Stimulated activated memory B cell treated with anti-CD40 and anti-IgM and Interleukin-4, amounts not matched to agents 10 μg/mL and 1 μg/mL and 100 μg/mL, for 72 hours (primary cell): Measurements from ENCODE around the gene AGBL1.

ENCODE experiments used
- ATAC-seq: fragments of 150-1000 bp; cut with Tn5 transposase; 2 replicates; pipeline ENCODE4 v1.10.0; 2021
- H3K27ac Mint-ChIP-seq: one replicate; pipeline ENCODE4 v1.8.0; 2022; ENCODE audit warnings: mild to moderate bottlenecking, mixed read lengths
- H3K27me3 Mint-ChIP-seq: one replicate; pipeline ENCODE4 v1.8.0; 2022; ENCODE audit warnings: mixed read lengths
- H3K36me3 Mint-ChIP-seq: one replicate; pipeline ENCODE4 v1.8.0; 2022; ENCODE audit warnings: mixed read lengths
- H3K4me1 Mint-ChIP-seq: one replicate; pipeline ENCODE4 v1.8.0; 2022; ENCODE audit warnings: mixed read lengths
- H3K4me3 Mint-ChIP-seq: one replicate; pipeline ENCODE4 v1.8.0; 2022; ENCODE audit warnings: mild to moderate bottlenecking, moderate library complexity, mixed read lengths
- H3K9me3 Mint-ChIP-seq: one replicate; pipeline ENCODE4 v1.8.0; 2022; ENCODE audit warnings: mixed read lengths

The AGBL1 gene

DNA sequence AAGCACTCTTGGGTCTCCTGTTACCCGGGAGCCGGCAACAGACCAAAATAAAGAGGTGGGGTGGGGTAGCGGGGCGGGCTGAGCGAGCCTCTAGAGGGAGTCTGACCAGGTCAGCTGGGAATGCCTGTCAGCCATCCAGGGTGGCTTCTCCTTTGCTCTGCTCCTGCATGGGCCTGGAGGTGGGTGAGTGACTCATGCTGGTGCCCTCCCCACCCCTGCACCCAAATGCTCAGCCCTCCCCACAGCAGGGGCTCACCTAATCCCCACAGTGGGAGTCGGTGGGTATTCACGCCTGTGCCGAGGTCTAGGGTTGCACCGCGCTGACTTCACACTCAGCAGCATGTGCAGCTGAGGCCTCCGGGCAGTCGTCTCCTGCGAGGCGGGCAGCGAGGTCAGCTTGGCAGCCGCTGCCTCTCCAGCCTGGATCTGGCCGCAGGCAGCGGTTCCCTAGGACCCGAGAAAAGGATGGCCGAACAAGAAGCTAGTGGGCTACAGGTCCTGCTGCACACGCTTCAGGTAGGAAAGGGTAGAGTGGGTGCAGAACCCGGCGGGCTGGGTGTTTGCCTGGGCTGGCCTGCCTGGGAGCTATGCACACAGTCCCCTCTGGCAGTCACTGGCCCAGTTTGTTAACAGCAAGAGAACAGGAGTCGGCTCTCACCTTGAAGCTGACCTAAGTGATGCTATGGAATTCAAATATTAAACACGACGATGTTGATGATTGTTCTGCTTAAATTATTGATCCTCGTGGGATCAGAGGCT, at the start of gene AGBL1:
TSS of gene AGBL1 (plus strand) at position 364 of the 759 bp plus-strand sequence.
- H3K4me3 Mint-ChIP-seq = no peak within 1 kb of the TSS
- ATAC-seq = no peak
- H3K27me3 Mint-ChIP-seq = no peaks in the 10 kb centered on the region
- H3K27ac Mint-ChIP-seq = no peak within 1 kb of the TSS
- H3K36me3 Mint-ChIP-seq = no peaks in the 10 kb centered on the region
- H3K4me1 Mint-ChIP-seq = no peaks in the 10 kb centered on the region
- no peaks in the 10 kb centered on the region for H3K9me3 Mint-ChIP-seq

DNA sequence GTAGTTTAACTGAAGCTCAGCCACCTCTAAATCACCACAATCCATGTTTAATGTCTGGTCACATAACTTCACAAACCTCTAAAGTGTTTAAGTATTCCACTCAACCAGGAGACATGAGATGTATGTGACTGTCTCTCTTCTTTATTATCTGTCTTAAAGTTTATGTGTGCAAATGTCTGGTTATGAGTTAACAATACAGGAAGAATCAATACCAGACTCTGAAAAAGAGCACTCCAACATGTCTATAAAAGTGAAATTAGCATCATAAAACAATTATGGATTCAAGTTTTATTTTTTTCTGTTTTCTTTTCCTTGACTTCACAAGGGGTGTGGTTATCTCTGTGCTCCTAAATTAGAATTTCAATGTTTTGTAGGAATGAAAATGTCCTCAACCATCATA, 44.8 kb upstream of the AGBL1 start:
- Mint-ChIP-seq H3K4me3 (no peak overlapping the region), H3K9me3 (no peaks in the 10 kb centered on the region), H3K36me3 (no peaks in the 10 kb centered on the region), H3K27ac (no peak overlapping the region), H3K27me3 (peaks cover 4% of the 10 kb centered on the region), H3K4me1 (no peaks in the 10 kb centered on the region)
- no peak for ATAC-seq

DNA sequence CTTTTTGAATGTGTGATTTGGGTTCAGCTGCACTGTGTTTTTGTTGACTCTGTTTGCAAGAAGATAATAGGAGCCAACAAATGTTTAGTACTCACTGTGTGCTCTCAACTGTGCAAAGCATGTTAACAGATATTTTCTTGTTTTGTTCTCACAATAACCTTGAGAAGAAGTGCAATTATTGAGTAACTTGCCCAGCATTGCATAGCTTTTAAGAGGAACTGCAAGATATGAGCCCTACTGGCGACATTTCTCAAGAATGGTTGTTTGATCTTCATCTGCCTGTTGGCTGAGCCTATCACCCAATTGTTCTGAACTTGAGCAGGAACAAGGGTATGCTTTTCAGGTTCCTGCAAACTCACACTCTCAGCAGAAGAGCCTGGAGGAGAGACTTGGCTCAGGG, 43.4 kb upstream of the AGBL1 start:
- Mint-ChIP-seq H3K4me1 (no peaks in the 10 kb centered on the region), H3K9me3 (no peaks in the 10 kb centered on the region), H3K4me3 (no peak overlapping the region), H3K36me3 (no peaks in the 10 kb centered on the region), H3K27ac (no peak overlapping the region), H3K27me3 (peaks cover 10% of the 10 kb centered on the region)
- no peak for ATAC-seq

- Mint-ChIP-seq H3K27me3 (peaks cover 19% of the 10 kb centered on the region), H3K9me3 (no peaks in the 10 kb centered on the region)
These were observed 41.2 kb upstream of the AGBL1 start for GRCh38 chr15:86038491-86038890.

GRCh38 chr15:86040356-86041033, 39.2 kb upstream of the AGBL1 start:
- Mint-ChIP-seq H3K4me3 (no peak overlapping the region), H3K27me3 (peaks cover 19% of the 10 kb centered on the region), H3K36me3 (no peaks in the 10 kb centered on the region), H3K9me3 (no peaks in the 10 kb centered on the region), H3K4me1 (no peaks in the 10 kb centered on the region), H3K27ac (no peak overlapping the region)
- no peak for ATAC-seq

More at GRCh38 chr15:86038491-86038890, 41.2 kb upstream of the AGBL1 start:
- H3K4me3 Mint-ChIP-seq = no peak overlapping the region
- no peaks in the 10 kb centered on the region for H3K4me1 Mint-ChIP-seq
- no peak overlapping the region for H3K27ac Mint-ChIP-seq
- H3K36me3 Mint-ChIP-seq = no peaks in the 10 kb centered on the region
- no peak for ATAC-seq

- no peaks in the 10 kb centered on the region for H3K36me3 Mint-ChIP-seq
These were observed 38.3 kb upstream of the AGBL1 start for GRCh38 chr15:86041399-86041798.

GRCh38 chr15:86042226-86042625, 37.4 kb upstream of the AGBL1 start:
- Mint-ChIP-seq H3K4me1 (no peaks in the 10 kb centered on the region), H3K36me3 (no peaks in the 10 kb centered on the region), H3K27me3 (peaks cover 19% of the 10 kb centered on the region), H3K27ac (no peak overlapping the region), H3K4me3 (no peak overlapping the region), H3K9me3 (no peaks in the 10 kb centered on the region)
- ATAC-seq = no peak

More at GRCh38 chr15:86041399-86041798, 38.3 kb upstream of the AGBL1 start:
- H3K4me1 Mint-ChIP-seq = no peaks in the 10 kb centered on the region
- no peaks in the 10 kb centered on the region for H3K9me3 Mint-ChIP-seq
- H3K27me3 Mint-ChIP-seq = peaks cover 19% of the 10 kb centered on the region
- no peak overlapping the region for H3K27ac Mint-ChIP-seq
- H3K4me3 Mint-ChIP-seq = no peak overlapping the region
- no peak for ATAC-seq

DNA sequence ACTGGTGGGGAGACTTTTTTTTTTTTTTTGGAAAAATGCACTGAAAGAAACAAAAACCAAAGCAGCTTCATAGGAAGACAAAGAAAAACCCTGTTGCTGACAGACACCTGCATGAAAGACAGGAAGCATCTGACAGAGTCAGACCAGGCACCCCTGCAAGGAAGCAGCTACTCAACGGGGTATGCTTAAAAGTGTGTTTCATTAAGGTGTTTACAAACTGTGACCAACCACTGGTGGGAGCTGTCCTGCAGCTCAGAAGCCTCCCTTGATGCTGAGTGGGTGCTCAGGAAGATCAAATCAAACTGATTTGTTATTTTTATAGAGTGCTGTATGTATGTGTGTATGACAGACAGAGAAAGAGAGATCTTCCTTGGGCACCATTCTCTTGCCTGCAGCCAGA, 34.7 kb upstream of the AGBL1 start:
- Mint-ChIP-seq H3K27ac (no peak overlapping the region), H3K9me3 (peaks cover 4% of the 10 kb centered on the region), H3K27me3 (peaks cover 14% of the 10 kb centered on the region), H3K36me3 (no peaks in the 10 kb centered on the region), H3K4me3 (no peak overlapping the region), H3K4me1 (no peaks in the 10 kb centered on the region)
- no peak for ATAC-seq

- Mint-ChIP-seq H3K27ac (no peak overlapping the region), H3K4me1 (no peaks in the 10 kb centered on the region), H3K27me3 (no peaks in the 10 kb centered on the region), H3K9me3 (peaks cover 3% of the 10 kb centered on the region), H3K36me3 (no peaks in the 10 kb centered on the region), H3K4me3 (no peak overlapping the region)
- ATAC-seq = no peak
These were observed 25.3 kb upstream of the AGBL1 start for GRCh38 chr15:86054338-86054737.

GRCh38 chr15:86055688-86056087, 24.0 kb upstream of the AGBL1 start:
- Mint-ChIP-seq H3K9me3 (peaks cover 3% of the 10 kb centered on the region), H3K4me3 (no peak overlapping the region), H3K4me1 (no peaks in the 10 kb centered on the region), H3K27me3 (no peaks in the 10 kb centered on the region), H3K27ac (no peak overlapping the region), H3K36me3 (no peaks in the 10 kb centered on the region)
- ATAC-seq = no peak

DNA sequence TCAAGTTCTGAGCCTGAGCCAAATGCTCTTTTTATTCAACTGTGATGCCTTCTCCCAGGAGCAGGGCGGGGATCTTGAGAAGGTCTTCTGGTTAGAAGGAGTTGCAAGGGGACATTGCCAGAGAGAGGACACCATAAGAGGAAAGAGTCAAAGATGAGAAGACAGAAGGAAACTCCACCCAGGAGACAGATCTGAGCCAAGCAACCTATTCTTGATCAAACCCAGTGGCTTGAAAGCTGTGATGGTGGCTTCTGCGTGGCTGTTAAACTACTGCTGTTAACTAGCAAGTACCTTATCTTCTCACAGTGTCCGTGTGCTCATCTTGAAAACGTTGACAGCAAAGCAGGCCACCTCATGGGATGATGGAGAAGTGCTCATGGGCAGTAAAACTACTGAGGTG, 19.8 kb upstream of the AGBL1 start:
- Mint-ChIP-seq H3K9me3 (no peaks in the 10 kb centered on the region), H3K36me3 (no peaks in the 10 kb centered on the region), H3K27ac (no peak overlapping the region), H3K27me3 (no peaks in the 10 kb centered on the region), H3K4me3 (no peak overlapping the region), H3K4me1 (no peaks in the 10 kb centered on the region)
- ATAC-seq = no peak

DNA sequence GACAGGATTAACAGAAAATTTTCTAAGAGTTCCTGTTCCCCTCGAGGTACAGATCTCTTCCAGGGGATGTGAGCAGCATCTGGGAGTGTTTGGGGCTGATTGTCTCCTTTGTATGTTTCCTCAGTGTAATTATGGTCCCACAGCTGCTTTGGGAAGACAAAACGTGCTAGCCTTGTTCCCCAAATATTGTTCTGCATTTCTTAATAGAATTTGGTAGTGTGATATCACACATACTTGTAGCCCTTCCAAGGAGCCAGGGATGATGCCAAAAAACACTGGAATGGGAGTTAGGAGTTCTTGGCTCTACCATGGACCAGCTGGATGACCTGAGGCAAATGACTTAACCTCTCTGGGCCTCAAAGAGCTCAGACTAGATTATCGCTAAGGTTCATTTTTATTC, 19.0 kb upstream of the AGBL1 start:
- Mint-ChIP-seq H3K4me3 (no peak overlapping the region), H3K36me3 (no peaks in the 10 kb centered on the region), H3K27ac (no peak overlapping the region), H3K4me1 (no peaks in the 10 kb centered on the region), H3K27me3 (no peaks in the 10 kb centered on the region), H3K9me3 (no peaks in the 10 kb centered on the region)
- no peak for ATAC-seq

GRCh38 chr15:86061581-86061980, 18.1 kb upstream of the AGBL1 start:
- Mint-ChIP-seq H3K4me1 (no peaks in the 10 kb centered on the region), H3K4me3 (no peak overlapping the region), H3K27ac (no peak overlapping the region), H3K27me3 (no peaks in the 10 kb centered on the region), H3K36me3 (no peaks in the 10 kb centered on the region), H3K9me3 (no peaks in the 10 kb centered on the region)
- ATAC-seq = no peak

- ATAC-seq = no peak
- no peaks in the 10 kb centered on the region for H3K36me3 Mint-ChIP-seq
These were observed 16.9 kb upstream of the AGBL1 start for GRCh38 chr15:86062646-86063243.

DNA sequence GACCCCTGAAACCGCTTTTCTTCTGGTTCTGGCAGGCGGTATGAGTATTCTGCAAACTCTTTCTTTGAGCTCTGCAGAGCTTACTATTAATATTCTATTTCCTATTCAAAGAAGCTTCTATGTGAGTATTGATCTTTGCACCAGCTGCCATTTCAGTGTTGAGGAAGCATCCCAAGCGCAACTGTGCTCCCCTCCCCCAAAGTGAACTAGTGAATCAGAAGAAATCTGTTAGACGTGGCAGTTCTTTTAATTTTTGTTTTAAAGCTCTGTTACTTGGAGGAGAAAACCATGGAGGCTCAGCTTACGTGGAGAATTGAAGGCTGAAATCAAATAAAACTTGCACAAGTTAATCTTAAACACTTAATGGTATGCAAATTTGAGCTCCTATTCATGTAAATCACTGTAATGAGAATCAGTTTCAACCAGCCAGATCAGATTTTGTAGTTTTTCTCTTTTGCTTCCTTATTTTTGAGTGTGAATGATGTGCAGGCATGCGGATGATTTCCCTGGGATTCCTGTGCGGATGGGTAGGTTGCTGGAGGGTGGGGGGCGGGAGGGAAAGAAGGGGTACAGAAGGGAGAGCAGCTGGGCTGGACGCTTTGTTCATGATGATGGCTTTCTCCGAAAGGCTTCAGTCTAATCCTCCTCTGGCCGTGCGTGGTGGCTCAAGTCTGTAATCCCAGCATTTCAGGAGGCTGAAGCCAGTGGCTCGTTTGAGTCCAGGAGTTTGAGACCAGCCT, 16.1 kb upstream of the AGBL1 start:
- no peak for ATAC-seq
- H3K27ac Mint-ChIP-seq = no peak overlapping the region
- H3K9me3 Mint-ChIP-seq = peaks cover 10% of the 10 kb centered on the region
- no peaks in the 10 kb centered on the region for H3K36me3 Mint-ChIP-seq
- no peaks in the 10 kb centered on the region for H3K4me1 Mint-ChIP-seq
- H3K27me3 Mint-ChIP-seq = no peaks in the 10 kb centered on the region
- no peak overlapping the region for H3K4me3 Mint-ChIP-seq

More at GRCh38 chr15:86062646-86063243, 16.9 kb upstream of the AGBL1 start:
- Mint-ChIP-seq H3K27me3 (no peaks in the 10 kb centered on the region), H3K9me3 (peaks cover 6% of the 10 kb centered on the region), H3K4me1 (no peaks in the 10 kb centered on the region), H3K27ac (no peak overlapping the region), H3K4me3 (no peak overlapping the region)
